HepG2 (cell line): Measurements from ENCODE around the gene KIAA1755. TPM values are rescaled to one million over a fixed set of nuclear protein-coding genes. Genes with fewer than 3 reads are reported as not detected.

ENCODE experiments used
- BRCA1 ChIP-seq: sonication (generic); formaldehyde crosslinking; IDR thresholded peaks from 2 replicates; pipeline ENCODE4 v1.4.0; 2020; ENCODE audit warnings: missing genetic modification reagents
- KDM1A ChIP-seq: IDR thresholded peaks from 2 replicates; pipeline ENCODE4 v1.6.1; 2016; ENCODE audit warnings: missing compliant biosample characterization
- PHF5A ChIP-seq: IDR thresholded peaks from one replicate; pipeline ENCODE4 v1.6.1; 2018; ENCODE audit warnings: low read depth, missing genetic modification reagents; ENCODE audit not compliant: unreplicated experiment
- STAT5B ChIP-seq: sonication (generic); formaldehyde crosslinking; IDR thresholded peaks from 2 replicates; pipeline ENCODE4 v1.4.0; 2020; ENCODE audit warnings: missing genetic modification reagents
- THAP11 ChIP-seq: IDR thresholded peaks from 2 replicates; pipeline ENCODE4 v1.6.1; 2016; ENCODE audit warnings: missing biosample characterization, missing genetic modification reagents
- ZNF33B ChIP-seq: sonication (generic); formaldehyde crosslinking; IDR thresholded peaks from 2 replicates; pipeline ENCODE4 v1.5.1; 2020; ENCODE audit warnings: mild to moderate bottlenecking, missing genetic modification reagents
- ZNF350 ChIP-seq: sonication (generic); formaldehyde crosslinking; IDR thresholded peaks from 2 replicates; pipeline ENCODE4 v1.4.0; 2020; ENCODE audit warnings: mild to moderate bottlenecking, low read depth, missing genetic modification reagents, borderline replicate concordance
- ZNF552 ChIP-seq: sonication (generic); formaldehyde crosslinking; IDR thresholded peaks from 2 replicates; pipeline ENCODE4 v1.9.0; 2022; ENCODE audit warnings: missing genetic modification reagents, mild to moderate bottlenecking, borderline replicate concordance
- ZNF766 ChIP-seq: sonication (generic); formaldehyde crosslinking; IDR thresholded peaks from 2 replicates; pipeline ENCODE4 v1.5.0; 2020; ENCODE audit warnings: missing genetic modification reagents, borderline replicate concordance
- polyA plus RNA-seq, 8 experiments: library from polyadenylated mRNA; depleted of rRNA in 3 of 8; stranded (reverse) in 7 of 8; unstranded in 1 of 8; fragments of >200 nt; fragmentation: Illumina TruSeq in 4 of 8; extraction: Trizol in 4 of 8; gene quantifications; 2 replicates each; pipeline versions ENCODE4 v1.2.1 to v1.2.3, GENCODE V29; 2011 to 2016; ENCODE audit warnings: low read depth in 4 of 8, missing spikeins in 1 of 8, mixed read lengths in 1 of 8; ENCODE audit not compliant: insufficient read depth in 1 of 8
- total RNA-seq, 5 experiments: library from RNA; depleted of rRNA; stranded (reverse); fragments of >200 nt; fragmentation: Illumina TruSeq; extraction: Trizol; gene quantifications; 2 replicates each; pipeline ENCODE4 v1.2.3, GENCODE V29; 2016; ENCODE audit warnings: low read depth in 1 of 5
- TF ChIP-seq, protein P1 (sequence below): sonication (generic); formaldehyde crosslinking; IDR thresholded peaks from 2 replicates; pipeline ENCODE4 v1.4.0; 2020; ENCODE audit warnings: missing genetic modification reagents, mild to moderate bottlenecking, borderline replicate concordance
- TF ChIP-seq, protein P2 (sequence below): sonication (generic); formaldehyde crosslinking; IDR thresholded peaks from 2 replicates; pipeline ENCODE4 v1.8.0; 2022; ENCODE audit warnings: missing genetic modification reagents, low read depth, mild to moderate bottlenecking, borderline replicate concordance
- TF ChIP-seq, protein P3 (sequence below): sonication (generic); formaldehyde crosslinking; IDR thresholded peaks from 2 replicates; pipeline ENCODE4 v1.4.0; 2020; ENCODE audit warnings: low read depth, missing genetic modification reagents
- TF ChIP-seq, protein P4 (sequence below): sonication (generic); formaldehyde crosslinking; IDR thresholded peaks from 2 replicates; pipeline ENCODE4 v1.4.0; 2020; ENCODE audit warnings: mild to moderate bottlenecking, missing genetic modification reagents
- TF ChIP-seq, protein P5 (sequence below): sonication (generic); formaldehyde crosslinking; IDR thresholded peaks from 2 replicates; pipeline ENCODE4 v1.4.0; 2020; ENCODE audit warnings: missing genetic modification reagents, mild to moderate bottlenecking, borderline replicate concordance

The KIAA1755 gene
- total and polyA plus RNA-seq, 2 of the 13 experiments (the other 11 are each of a cell fraction or from before 2014, with no cell fraction given), result 0.04 TPM; not detected in 1

DNA sequence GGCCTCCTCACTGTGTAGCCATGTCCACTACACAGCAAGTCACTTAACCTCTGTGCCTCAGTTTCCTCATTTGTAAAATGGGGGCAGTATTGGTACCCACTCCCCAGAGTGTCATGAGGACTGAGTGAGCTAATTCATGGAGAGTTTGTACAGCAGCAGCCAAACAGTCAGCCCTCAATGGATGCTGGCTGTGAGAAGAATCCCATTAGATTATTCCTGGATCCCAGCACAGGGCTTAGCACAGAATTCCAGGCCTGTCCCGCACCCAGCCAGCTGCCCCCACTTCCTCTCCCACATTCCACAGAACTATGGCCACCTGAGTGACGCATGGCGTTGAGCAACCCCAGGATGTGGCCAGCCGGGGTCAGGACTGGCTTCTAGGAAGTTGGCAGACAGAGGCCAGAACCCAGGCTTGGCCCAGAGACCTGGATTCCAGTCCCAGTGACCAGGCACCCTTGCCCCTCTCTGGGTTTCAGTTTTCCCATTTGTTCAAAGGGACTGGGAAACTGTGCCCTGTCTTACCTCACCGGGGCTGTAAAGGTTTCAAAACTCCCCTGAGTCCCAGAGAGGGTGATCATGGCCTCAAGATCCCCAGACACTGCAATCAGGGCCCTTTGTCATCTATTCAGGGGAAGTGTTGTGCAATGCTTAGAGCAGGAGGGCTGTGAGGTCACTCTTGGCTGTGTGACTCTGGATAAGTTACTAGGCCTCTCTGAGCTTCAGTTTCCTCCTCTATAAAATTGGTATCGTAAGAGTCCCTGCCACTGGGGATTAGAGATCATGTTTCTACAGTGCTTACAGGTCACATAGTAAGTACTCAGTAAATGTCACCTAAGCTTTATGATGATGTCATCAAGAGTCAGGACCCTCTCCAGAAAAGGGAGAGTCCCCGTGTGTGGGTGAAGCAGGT, 92.4 kb downstream of the KIAA1755 start (continued):
- TF ChIP-seq, protein P1, sequence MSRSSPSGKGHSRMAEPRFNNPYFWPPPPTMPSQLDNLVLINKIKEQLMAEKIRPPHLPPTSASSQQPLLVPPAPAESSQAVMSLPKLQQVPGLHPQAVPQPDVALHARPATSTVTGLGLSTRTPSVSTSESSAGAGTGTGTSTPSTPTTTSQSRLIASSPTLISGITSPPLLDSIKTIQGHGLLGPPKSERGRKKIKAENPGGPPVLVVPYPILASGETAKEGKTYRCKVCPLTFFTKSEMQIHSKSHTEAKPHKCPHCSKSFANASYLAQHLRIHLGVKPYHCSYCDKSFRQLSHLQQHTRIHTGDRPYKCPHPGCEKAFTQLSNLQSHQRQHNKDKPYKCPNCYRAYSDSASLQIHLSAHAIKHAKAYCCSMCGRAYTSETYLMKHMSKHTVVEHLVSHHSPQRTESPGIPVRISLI (CRISPR knock-in tag), result no peak; the same call in 1 of the 2 replicates
- TF ChIP-seq ZNF766 (CRISPR knock-in tag), result no peak
- no peak for TF ChIP-seq ZNF33B (CRISPR knock-in tag)
- TF ChIP-seq, protein P2, sequence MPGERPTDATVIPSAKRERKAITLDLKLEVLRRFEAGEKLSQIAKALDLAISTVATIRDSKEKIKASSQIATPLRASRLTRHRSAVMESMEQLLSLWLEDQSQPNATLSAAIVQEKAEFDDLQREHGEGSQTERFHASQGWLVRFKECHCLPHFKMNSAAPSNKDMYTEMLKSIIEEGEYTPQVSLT (CRISPR knock-in tag), result no peak
- no peak for TF ChIP-seq PHF5A
- TF ChIP-seq ZNF552, result no peak
- peak; percentile 60 for TF ChIP-seq THAP11
- no peak for TF ChIP-seq STAT5B (CRISPR knock-in tag)
- TF ChIP-seq, protein P3, sequence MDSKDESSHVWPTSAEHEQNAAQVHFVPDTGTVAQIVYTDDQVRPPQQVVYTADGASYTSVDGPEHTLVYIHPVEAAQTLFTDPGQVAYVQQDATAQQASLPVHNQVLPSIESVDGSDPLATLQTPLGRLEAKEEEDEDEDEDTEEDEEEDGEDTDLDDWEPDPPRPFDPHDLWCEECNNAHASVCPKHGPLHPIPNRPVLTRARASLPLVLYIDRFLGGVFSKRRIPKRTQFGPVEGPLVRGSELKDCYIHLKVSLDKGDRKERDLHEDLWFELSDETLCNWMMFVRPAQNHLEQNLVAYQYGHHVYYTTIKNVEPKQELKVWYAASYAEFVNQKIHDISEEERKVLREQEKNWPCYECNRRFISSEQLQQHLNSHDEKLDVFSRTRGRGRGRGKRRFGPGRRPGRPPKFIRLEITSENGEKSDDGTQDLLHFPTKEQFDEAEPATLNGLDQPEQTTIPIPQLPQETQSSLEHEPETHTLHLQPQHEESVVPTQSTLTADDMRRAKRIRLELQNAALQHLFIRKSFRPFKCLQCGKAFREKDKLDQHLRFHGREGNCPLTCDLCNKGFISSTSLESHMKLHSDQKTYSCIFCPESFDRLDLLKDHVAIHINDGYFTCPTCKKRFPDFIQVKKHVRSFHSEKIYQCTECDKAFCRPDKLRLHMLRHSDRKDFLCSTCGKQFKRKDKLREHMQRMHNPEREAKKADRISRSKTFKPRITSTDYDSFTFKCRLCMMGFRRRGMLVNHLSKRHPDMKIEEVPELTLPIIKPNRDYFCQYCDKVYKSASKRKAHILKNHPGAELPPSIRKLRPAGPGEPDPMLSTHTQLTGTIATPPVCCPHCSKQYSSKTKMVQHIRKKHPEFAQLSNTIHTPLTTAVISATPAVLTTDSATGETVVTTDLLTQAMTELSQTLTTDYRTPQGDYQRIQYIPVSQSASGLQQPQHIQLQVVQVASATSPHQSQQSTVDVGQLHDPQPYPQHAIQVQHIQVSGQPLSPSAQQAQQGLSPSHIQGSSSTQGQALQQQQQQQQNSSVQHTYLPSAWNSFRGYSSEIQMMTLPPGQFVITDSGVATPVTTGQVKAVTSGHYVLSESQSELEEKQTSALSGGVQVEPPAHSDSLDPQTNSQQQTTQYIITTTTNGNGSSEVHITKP, result peak; percentile 45
- TF ChIP-seq ZNF350 (CRISPR knock-in tag), result peak; percentile 76
- TF ChIP-seq, protein P4, sequence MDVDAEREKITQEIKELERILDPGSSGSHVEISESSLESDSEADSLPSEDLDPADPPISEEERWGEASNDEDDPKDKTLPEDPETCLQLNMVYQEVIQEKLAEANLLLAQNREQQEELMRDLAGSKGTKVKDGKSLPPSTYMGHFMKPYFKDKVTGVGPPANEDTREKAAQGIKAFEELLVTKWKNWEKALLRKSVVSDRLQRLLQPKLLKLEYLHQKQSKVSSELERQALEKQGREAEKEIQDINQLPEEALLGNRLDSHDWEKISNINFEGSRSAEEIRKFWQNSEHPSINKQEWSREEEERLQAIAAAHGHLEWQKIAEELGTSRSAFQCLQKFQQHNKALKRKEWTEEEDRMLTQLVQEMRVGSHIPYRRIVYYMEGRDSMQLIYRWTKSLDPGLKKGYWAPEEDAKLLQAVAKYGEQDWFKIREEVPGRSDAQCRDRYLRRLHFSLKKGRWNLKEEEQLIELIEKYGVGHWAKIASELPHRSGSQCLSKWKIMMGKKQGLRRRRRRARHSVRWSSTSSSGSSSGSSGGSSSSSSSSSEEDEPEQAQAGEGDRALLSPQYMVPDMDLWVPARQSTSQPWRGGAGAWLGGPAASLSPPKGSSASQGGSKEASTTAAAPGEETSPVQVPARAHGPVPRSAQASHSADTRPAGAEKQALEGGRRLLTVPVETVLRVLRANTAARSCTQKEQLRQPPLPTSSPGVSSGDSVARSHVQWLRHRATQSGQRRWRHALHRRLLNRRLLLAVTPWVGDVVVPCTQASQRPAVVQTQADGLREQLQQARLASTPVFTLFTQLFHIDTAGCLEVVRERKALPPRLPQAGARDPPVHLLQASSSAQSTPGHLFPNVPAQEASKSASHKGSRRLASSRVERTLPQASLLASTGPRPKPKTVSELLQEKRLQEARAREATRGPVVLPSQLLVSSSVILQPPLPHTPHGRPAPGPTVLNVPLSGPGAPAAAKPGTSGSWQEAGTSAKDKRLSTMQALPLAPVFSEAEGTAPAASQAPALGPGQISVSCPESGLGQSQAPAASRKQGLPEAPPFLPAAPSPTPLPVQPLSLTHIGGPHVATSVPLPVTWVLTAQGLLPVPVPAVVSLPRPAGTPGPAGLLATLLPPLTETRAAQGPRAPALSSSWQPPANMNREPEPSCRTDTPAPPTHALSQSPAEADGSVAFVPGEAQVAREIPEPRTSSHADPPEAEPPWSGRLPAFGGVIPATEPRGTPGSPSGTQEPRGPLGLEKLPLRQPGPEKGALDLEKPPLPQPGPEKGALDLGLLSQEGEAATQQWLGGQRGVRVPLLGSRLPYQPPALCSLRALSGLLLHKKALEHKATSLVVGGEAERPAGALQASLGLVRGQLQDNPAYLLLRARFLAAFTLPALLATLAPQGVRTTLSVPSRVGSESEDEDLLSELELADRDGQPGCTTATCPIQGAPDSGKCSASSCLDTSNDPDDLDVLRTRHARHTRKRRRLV (CRISPR knock-in tag), result no peak
- TF ChIP-seq, protein P5, sequence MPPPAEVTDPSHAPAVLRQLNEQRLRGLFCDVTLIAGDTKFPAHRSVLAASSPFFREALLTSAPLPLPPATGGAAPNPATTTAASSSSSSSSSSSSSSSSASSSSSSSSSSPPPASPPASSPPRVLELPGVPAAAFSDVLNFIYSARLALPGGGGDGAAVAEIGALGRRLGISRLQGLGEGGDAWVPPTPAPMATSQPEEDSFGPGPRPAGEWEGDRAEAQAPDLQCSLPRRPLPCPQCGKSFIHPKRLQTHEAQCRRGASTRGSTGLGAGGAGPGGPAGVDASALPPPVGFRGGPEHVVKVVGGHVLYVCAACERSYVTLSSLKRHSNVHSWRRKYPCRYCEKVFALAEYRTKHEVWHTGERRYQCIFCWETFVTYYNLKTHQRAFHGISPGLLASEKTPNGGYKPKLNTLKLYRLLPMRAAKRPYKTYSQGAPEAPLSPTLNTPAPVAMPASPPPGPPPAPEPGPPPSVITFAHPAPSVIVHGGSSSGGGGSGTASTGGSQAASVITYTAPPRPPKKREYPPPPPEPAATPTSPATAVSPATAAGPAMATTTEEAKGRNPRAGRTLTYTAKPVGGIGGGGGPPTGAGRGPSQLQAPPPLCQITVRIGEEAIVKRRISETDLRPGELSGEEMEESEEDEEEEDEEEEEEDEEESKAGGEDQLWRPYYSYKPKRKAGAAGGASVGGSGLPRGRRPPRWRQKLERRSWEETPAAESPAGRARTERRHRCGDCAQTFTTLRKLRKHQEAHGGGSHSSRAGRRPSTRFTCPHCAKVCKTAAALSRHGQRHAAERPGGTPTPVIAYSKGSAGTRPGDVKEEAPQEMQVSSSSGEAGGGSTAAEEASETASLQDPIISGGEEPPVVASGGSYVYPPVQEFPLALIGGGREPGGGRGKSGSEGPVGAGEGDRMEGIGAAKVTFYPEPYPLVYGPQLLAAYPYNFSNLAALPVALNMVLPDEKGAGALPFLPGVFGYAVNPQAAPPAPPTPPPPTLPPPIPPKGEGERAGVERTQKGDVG (CRISPR knock-in tag), result no peak
- peak; percentile 32; the same call in 1 of the 2 replicates for TF ChIP-seq KDM1A (CRISPR knock-in tag)
- TF ChIP-seq BRCA1, result no peak
